NCI-H1048 (cell line): ENCODE results near the gene PKMYT1.

Experiments
- DNase-seq: peaks from one replicate; lab custom pipeline; 2025; lab: John Stamatoyannopoulos, UW

PKMYT1 gene

DNA sequence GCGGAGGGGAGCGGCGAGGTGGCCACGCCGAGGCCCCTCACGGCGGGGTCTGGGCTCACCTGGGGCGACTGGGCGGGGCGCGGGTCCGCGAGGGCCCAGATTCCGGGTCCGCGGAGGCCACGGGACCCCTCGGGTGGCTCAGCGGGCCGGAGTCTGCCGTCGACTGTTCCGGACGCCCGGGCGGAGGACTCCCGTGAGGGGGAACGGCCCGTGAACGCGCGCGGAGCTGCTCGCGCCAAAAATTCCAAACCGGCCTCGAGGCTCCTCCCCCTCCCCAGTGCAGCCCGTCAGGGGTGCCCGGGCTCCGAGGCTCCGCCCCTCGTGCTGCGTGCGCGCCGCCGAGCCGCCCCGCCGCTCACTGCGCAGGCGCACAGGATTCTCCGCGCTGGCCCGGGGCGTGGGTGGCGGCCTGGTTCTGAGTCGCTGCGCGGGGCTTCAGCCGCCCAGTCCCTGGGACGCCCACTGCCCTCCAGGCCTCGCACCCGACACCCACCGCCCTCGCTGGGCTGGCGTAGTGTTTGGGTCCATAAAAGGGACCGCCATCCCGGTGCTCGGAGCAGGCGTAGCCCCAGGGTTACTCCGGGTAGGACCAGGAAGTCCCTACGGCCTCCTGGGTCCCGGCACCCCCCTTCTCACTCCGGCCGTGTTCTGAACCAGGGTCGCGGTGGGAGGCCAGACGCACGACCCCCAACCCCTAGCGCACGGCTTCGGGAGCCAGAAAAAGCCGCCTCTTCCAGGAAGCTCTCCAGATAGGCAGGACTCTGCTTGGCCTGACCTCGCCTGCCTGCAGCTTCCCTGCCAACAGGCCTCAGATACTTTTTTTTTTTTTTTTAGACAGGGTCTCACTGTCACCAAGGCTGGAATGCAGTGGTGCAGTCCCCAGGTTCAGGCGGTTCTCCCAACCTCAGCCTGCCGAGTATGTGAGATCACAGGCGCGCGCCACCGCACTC is at the start of gene PKMYT1:
Gene PKMYT1, minus strand, starts transcription at position 220 of the 950 bp plus-strand sequence. CDS start 789 bp downstream, outside the sequence.
- DNase-seq = peak; percentile 75

DNA sequence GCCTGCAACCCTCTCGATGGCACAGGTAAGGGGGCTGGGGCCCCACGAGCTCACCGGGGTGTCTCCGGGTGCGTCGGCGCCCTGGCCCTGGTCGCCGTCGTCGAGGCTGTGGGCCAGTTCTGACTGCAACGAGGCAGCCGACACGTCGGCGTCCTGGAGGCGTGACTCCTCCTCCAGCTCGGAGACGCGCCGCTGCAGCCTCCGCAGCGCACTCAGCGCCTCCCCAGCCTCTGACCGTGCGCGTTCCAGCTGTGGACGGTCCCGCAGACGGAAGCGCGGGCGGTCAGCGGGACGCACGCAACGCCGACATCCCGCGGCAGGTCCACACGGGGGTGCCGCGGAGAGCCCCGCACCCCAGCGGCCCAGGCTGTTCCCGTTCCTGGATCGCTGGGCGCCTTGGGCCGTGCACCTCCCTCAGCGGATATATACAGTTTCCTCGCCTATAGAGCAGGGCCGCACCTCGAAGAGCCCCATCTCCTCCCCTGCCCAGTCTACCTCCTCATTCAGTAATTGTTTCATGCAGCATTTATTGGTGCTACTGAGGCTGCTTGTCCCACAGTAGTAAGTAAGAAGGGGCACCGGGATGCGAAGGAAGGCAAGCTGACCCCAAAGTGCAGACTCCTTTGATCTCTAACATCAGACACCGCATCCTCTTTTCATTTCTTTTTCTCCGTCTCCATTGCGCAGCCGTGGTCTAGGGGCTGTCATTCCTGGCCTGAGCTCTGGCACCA is 49.4 kb upstream of the PKMYT1 start:
- DNase-seq = no peak

DNA sequence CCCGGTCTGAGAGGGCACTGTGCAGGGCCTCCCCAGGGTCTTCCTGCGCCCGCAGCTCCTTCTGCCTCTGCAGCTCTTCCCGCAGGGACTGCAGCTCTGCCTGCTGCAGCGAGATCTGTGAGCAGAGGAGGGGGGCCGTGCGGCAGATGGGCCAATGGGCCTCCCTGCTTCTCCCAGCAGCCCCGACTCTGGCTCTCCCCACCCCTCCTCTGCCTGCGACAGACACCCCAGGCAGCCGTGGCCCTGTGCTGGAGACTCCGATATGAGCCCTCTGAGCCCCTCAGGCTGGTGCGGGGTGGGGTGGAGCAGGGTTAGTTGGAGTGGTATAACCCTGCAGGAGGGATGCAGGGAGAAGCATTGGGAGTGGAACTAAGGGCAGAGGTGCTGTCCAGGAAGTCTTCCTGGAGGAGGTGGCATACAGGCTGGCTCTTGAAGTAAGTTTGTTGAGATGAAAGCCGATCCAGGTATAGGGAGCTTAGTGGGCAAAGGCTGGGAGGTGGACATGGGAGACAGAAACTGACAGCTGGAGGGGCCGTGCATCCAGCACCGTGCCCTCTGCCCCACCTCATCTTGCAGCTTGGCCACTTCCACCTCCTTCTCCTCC is 48.6 kb upstream of the PKMYT1 start:
- DNase-seq = no peak

DNA sequence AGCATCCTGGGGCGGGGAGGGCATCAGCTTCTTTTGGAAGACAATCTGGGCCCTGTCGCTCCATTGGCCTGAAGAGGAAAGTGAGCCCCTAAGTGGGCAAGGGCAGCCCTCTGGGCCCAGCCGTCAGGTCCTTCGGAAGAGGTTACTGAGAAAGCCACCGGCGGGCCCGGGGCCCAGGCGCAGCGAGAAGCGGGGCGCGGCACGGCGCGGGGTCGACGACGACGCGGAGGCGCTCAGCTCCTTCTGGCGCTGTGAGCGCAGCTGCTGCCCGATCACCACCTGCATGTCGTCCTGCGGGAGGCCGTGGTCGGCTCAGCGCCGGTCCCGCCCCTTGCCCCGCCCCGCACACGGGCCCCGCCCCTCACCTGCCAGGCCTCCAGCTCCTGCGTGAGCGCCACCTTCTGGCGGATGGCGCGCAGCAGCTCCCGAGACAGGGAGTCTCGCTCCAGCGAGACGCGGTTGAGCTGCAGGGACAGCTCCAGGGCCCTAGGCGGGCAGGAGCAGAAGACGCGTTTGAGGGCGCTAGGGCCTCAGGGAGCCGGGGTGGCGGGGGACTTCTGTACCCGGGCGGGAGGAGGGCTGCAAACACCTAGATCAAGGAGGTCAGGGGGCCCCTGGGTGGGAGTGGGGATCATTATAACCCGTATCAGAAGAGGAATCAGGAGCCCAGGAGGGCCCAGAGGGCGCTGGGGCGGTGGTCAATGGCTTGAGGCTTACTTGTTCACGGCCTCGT is 47.9 kb upstream of the PKMYT1 start:
- peak; percentile 0 for DNase-seq

DNA sequence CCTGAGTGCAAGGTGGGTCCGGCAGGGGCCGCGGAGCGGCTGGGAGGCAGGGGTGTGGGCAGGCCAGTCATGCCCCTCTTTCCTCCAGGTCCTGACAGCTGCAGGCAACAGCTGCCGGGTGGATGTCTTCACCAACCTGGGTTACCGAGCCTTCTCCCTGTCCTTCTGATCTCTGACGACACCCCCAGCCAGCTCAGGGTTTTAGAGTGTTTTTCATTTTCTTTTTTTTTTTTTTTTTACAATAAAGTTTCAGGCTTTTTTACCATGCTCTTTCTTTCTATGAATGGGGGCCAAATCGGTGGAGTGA is 47.2 kb upstream of the PKMYT1 start:
- DNase-seq = no peak

DNA sequence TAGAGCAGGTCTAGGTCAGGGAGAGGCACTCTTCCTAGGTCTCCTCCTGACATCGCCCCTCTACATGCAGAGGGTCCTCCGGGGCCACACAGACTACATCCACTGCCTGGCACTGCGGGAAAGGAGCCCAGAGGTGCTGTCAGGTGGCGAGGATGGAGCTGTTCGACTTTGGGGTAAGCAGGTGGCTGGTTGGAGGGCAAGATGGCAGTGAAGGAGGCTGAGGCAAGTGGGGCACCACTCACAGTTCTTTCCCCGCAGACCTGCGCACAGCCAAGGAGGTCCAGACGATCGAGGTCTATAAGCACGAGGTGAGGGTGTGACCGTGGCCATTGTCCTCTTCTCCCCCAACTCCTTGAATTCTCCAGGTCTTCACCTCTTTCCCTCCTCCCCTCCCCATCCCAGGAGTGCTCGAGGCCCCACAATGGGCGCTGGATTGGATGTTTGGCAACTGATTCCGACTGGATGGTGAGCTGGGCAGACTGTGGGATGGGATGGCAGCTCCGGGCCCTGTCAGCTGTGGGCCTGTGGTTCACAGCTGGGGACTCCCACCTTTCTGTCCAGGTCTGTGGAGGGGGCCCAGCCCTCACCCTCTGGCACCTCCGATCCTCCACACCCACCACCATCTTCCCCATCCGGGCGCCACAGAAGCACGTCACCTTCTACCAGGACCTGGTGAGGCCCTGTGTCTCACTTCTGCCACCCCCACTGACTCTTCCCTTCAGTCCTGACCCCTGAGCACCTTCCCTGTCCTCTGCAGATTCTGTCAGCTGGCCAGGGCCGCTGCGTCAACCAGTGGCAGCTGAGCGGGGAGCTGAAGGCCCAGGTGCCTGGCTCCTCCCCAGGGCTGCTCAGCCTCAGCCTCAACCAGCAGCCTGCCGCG is 46.6 kb upstream of the PKMYT1 start:
- no peak for DNase-seq

DNA sequence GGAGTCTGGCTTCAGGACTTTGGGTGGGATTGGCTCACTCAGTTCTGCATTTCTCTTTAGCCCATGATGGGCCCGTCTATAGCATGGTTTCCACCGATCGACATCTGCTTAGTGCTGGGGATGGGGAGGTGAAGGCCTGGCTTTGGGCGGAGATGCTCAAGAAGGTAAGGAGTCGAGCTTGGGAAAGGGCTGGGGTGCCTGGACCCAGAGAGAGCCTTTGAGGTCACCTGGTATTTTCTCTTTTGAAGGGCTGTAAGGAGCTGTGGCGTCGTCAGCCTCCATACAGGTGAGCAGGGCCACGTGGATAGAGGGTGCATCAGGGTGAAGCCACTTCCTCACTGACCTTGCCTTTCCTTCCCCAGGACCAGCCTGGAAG is 45.7 kb upstream of the PKMYT1 start:
- DNase-seq = no peak

DNA sequence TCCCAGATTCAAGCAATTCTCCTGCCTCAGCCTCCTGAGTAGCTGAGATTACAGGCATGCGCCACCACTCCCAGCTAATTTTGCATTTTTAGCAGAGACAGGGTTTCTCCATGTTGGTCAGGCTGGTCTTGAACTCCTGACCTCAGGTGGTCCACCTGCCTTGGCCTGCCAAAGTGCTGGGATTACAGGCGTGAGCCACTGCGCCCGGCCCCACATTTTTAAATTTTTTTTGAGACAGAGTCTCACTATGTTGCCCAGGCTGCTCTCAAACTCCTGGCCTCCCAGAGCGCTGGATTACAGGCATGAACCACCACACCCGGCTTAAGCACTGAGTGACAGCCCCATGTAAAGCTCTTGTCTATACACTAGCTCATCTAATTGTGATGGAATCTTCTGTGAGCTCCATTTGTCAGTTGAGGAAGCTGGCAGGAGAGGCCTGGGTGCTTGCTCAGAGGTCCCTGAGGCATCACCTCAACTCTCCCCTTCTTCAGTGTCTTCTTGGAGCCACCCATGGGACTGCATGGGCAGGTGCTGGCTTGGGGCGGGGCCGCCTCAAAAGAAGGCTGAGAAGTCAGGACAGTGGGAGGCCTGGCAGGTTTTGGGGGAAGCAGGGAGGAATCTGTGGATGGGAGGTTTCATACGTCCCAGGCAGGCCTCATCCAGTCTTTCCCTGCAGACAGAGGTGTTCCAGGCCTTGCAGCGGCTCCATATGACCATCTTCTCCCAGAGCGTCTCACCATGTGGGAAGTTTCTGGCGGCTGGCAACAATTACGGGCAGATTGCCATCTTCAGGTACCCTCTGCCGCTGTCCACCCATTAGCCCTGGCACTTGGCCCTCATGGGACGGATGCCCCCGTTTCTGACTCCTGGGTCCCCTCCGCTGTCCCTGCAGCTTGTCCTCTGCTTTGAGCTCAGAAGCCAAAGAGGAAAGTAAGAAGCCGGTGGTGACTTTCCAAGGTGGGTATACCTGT is 45.1 kb upstream of the PKMYT1 start:
- no peak for DNase-seq

DNA sequence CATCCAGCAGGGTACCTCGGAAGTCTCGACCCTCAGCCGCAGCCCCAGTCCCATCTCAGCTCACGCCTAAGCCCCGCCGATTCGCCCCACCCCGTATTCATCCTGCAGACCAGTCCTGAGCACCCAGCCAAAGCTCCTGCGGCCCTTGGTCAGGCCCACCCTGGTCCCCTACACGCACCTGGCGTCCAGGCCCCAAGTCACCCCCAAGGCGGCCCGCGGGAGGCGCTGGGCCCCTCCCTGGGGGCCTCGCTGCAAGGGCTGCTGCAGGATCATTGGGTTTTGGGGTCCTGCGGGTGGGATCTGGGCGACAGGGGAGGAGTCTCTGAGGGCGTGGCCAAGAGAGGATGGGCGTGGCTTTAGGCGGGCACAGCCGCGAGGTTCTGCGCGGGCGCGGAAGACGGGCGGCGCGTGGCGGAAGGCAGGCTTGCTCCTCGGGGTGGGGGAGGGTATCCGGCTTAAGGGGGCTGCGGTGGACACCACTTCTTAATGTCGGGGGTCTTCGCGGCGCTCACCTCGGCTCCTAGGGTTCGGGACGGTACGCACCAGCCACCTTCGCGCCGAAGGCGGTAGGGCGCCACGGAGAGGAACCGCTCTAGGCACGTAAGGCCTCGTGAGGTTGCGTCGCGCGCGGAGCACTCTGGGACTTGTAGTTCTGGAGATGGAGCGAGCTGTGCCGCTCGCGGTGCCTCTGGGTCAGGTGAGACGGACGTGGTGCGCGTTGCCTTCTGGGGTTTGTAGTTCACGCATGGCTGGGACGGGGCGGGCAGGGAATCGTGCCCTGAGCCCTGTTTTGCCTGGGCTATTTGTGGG is 43.6 kb upstream of the PKMYT1 start, which contains the start of the genes HCFC1R1 and THOC6:
Gene HCFC1R1, minus strand, starts transcription at position 274 of the 810 bp plus-strand sequence. Its CDS starts 1 bp downstream, at position 273.
Gene THOC6, plus strand, starts transcription at position 367 of the 810 bp plus-strand sequence. Its CDS starts 292 bp downstream, at position 659.
- DNase-seq = peak; percentile 69

DNA sequence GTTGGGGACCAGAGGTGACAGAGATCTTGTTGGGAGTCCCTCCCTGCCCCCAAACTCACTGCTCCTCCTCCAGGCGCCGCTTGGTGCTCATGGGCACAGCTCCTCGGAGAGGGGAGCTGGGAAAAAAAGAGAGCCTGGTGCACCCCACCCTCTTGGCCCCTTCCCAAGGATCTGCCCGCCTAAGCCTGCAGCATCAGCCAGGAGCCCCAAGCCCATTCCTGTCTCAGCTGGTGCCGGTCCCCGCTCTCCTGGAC is 43.1 kb upstream of the PKMYT1 start:
- no peak for DNase-seq

DNA sequence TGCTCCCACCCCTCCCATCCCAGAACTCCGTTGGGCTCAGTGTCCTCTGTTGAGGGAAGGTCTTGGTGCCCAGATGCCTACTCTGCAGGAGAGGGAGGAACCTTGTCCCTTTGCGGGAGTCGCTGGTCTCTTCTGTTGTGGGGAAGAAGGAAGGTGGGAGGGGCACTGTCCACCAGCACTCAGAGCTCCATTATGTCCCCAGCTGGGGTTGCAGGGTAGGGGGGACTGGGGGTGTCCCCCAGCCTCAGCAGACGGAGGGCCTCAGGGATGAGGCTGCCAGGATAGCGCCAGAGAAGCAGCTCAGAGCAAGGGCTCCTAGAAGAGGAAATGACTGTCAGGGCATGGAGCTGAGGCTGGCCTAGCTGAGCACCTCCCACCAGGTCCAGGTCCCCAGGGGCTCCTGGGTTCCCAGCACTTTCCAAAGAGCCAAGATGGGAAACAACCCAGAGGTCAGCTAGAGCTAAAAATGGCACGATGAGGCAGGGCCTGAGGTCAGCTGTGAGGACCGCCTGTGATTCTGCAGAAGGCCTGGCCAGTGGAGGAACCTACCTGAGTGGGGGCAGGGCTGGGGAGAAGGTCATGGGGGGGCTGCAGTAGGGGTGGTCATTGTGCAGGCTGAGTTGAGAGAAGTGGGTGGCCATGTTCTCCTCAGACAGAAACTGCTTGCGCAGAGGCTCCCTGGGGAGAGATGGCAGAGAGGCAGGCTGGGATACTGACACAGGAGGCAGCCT is 42.6 kb upstream of the PKMYT1 start:
- no peak for DNase-seq

DNA sequence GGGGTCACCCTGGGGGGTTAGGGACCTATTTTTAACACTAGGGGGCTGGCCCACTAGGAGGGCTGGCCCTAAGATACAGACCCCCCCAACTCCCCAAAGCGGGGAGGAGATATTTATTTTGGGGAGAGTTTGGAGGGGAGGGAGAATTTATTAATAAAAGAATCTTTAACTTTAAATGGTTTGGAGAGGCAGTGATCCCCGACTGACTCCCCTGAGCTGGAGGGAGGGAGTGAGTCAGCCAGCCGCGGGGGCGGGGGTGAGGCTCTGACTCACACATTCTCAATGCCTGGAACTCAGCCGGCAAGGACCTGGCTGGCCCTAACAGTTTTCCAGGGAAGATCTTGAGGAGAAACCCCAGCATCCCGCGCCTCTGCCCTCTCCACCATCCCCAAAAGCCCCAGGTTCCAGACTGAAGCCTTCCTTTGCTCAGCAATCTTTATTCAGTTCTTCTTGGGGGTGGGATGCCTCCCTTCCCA is 42.0 kb upstream of the PKMYT1 start:
- no peak for DNase-seq

DNA sequence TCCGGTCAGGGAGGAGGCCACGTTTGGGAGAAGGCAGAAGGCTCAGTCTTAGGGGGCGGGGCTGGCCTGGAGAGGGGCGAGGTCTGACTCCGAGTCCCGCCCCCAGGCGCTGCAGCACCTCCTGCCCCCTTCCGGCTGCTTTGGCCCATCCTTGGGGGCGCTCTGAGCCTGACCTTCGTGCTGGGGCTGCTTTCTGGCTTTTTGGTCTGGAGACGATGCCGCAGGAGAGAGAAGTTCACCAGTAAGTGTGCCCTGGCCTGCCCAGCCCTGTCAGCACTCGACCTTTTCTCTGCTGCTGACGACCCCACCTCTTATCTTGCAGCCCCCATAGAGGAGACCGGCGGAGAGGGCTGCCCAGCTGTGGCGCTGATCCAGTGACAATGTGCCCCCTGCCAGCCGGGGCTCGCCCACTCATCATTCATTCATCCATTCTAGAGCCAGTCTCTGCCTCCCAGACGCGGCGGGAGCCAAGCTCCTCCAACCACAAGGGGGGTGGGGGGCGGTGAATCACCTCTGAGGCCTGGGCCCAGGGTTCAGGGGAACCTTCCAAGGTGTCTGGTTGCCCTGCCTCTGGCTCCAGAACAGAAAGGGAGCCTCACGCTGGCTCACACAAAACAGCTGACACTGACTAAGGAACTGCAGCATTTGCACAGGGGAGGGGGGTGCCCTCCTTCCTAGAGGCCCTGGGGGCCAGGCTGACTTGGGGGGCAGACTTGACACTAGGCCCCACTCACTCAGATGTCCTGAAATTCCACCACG is 41.4 kb upstream of the PKMYT1 start:
- DNase-seq = no peak

DNA sequence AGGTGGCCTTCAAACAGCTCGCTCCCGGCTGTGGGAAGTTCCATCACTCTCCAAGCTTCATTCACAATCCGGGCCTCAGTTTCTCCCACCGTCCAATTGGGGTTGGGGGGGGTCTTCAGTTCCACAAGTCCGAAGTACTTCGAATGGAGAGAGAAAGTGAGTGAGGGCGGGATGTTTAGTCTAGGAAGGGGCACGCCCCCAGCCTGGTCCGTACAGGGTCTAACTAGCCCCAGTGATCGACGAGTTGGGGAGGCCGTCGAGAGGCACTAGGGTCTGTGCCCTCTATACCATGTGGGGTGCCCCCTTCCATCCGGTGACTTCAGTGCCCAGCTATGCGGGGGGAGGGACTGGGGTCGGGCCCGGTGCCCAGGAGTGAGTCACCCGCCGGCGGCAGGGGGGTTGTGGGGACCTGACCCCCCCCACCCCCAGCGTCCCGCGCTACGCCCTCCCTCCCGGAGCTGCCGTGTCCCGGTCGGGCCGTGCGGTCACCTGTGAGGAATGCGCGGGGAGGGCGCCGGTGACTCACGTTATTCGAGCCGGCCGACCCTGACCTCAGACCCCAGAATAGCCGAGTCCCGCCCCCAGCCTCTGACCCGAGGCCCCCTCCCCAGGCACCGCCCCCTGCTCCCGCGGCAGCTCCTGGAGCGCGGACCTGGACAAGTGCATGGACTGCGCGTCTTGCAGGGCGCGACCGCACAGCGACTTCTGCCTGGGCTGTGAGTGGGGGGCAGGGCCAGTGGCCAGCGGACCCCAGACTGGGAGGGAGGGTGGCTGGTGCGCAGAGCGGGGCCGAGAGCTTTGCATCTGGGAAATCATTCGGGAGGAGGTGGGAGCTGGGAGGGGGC is 40.6 kb upstream of the PKMYT1 start:
- DNase-seq = no peak

DNA sequence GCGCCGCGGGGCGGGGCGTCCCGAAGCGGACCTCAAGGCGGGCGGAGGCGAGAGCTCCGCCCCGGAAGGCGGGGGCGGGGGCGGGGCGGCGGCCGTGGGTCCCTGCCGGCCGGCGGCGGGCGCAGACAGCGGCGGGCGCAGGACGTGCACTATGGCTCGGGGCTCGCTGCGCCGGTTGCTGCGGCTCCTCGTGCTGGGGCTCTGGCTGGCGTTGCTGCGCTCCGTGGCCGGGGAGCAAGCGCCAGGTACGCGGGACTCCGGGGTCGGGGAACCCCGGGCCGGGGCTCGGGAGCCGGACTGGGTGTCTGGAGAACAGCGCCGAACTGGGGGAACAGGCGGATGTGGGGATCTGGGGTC is 40.0 kb upstream of the PKMYT1 start, which contains the start of gene TNFRSF12A:
Gene TNFRSF12A, plus strand, starts transcription at position 122 of the 357 bp plus-strand sequence. Its CDS starts 30 bp downstream, at position 152.
- DNase-seq = no peak

DNA sequence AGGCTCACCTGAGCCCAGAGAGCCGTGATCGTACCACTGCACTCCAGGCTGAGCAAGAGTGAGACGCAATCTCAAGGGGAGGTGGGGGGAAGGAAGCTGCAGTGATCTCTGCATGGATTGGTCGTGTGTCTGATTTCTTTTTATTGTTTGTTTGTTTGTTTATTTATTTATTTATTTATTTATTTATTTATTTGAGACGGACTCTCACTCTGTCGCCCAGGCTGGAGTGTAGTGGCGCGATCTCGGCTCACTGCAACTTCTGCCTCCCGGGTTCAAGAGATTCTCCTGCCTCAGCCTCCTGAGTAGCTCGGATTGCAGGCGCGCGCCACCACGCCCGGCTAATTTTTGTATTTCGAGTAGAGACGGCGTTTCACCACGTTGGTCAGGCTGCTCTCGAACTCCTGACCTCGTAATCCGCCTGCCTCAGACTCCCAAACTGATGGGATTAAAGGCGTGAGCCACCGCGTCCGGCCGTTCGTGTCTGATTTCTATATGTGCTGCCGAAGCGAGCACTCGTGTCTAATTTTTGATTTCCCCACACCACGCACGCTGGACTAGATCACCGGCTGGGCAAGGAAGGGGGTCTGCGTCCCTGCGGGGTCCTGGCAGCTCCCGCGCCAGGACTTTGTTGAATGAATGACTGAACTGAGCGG is 39.5 kb upstream of the PKMYT1 start:
- no peak for DNase-seq
